Ishikawa (cell line): ENCODE results near the gene FCN1.

Experiments used
- CEBPB ChIP-seq: IDR thresholded peaks from 2 replicates; pipeline ENCODE4 v1.6.1; 2012
- CREB1 ChIP-seq: IDR thresholded peaks from 2 replicates; pipeline ENCODE4 v1.6.1; 2012; ENCODE audit warnings: low read depth
- EP300 ChIP-seq: IDR thresholded peaks from 2 replicates; pipeline ENCODE4 v1.6.1; 2012; ENCODE audit warnings: borderline replicate concordance
- FOXM1 ChIP-seq: IDR thresholded peaks from 2 replicates; pipeline ENCODE4 v1.6.1; 2012; ENCODE audit warnings: low read depth, borderline replicate concordance
- NFIC ChIP-seq: IDR thresholded peaks from 2 replicates; pipeline ENCODE4 v1.6.1; 2012
- TAF1 ChIP-seq: IDR thresholded peaks from 2 replicates; pipeline ENCODE4 v1.6.1; 2012; ENCODE audit warnings: low read depth, mild to moderate bottlenecking
- TCF12 ChIP-seq: IDR thresholded peaks from 2 replicates; pipeline ENCODE4 v1.6.1; 2012; ENCODE audit warnings: low read depth
- YY1 ChIP-seq: IDR thresholded peaks from 2 replicates; pipeline ENCODE4 v1.6.1; 2012; ENCODE audit warnings: low read depth
- TF ChIP-seq, protein P1 (sequence below): IDR thresholded peaks from 2 replicates; pipeline ENCODE4 v1.6.1; 2012
- TF ChIP-seq, protein P2 (sequence below): IDR thresholded peaks from 2 replicates; pipeline ENCODE4 v1.6.1; 2012; ENCODE audit warnings: low read depth, mild to moderate bottlenecking

GRCh38 chr9:134957165-134957944, 39.6 kb upstream of the FCN1 start:
- TF ChIP-seq, protein P1, sequence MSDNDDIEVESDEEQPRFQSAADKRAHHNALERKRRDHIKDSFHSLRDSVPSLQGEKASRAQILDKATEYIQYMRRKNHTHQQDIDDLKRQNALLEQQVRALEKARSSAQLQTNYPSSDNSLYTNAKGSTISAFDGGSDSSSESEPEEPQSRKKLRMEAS: no peak
- TF ChIP-seq, protein P2, sequence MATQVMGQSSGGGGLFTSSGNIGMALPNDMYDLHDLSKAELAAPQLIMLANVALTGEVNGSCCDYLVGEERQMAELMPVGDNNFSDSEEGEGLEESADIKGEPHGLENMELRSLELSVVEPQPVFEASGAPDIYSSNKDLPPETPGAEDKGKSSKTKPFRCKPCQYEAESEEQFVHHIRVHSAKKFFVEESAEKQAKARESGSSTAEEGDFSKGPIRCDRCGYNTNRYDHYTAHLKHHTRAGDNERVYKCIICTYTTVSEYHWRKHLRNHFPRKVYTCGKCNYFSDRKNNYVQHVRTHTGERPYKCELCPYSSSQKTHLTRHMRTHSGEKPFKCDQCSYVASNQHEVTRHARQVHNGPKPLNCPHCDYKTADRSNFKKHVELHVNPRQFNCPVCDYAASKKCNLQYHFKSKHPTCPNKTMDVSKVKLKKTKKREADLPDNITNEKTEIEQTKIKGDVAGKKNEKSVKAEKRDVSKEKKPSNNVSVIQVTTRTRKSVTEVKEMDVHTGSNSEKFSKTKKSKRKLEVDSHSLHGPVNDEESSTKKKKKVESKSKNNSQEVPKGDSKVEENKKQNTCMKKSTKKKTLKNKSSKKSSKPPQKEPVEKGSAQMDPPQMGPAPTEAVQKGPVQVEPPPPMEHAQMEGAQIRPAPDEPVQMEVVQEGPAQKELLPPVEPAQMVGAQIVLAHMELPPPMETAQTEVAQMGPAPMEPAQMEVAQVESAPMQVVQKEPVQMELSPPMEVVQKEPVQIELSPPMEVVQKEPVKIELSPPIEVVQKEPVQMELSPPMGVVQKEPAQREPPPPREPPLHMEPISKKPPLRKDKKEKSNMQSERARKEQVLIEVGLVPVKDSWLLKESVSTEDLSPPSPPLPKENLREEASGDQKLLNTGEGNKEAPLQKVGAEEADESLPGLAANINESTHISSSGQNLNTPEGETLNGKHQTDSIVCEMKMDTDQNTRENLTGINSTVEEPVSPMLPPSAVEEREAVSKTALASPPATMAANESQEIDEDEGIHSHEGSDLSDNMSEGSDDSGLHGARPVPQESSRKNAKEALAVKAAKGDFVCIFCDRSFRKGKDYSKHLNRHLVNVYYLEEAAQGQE: no peak
- no peak for TF ChIP-seq NFIC
- no peak for TF ChIP-seq YY1
- no peak for TF ChIP-seq TCF12
- TF ChIP-seq EP300: no peak
- TF ChIP-seq TAF1: no peak
- TF ChIP-seq CREB1: no peak
- TF ChIP-seq CEBPB: no peak
- no peak for TF ChIP-seq FOXM1
